ENCODE measurements around the gene COQ4.

COQ4 gene

DNA sequence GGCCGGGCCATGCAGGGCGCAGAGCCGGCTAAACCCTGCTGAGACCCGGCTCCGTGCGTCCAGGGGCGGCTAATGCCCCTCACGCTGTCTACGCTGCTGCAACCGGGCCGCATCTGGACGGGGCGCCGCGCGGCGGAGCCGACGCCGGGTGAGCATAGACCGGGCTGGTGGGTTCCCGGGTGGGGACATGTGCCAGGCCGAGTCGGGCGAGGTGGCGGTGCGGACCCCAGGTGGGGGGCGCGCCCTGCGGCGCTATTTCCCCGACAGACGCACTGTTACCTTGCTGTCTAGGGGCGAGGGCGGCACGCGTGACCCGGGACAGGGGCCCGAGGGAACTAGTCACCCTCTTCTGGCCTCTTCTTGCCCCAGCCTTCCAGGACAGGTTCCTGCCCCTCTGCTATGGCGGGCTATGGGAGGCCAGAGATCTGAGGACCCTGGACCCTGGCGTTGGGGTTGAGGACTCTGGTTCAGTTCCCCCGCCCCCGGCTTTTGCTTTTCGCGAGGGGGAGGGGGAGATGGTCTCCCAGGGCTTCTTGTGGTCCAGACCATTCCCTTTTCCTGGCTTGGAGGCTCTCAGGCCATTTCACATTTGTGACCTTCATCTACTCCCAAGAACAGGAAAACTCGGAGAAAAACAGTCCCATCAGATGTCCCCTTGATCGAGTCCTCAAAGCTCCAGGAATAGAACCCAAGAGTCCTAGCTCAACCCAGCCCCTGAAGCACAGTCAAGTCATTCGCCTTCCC, 18.2 kb downstream of the COQ4 start:
- DNase-seq (ENCODE audit: low spot score), result no peak

DNA sequence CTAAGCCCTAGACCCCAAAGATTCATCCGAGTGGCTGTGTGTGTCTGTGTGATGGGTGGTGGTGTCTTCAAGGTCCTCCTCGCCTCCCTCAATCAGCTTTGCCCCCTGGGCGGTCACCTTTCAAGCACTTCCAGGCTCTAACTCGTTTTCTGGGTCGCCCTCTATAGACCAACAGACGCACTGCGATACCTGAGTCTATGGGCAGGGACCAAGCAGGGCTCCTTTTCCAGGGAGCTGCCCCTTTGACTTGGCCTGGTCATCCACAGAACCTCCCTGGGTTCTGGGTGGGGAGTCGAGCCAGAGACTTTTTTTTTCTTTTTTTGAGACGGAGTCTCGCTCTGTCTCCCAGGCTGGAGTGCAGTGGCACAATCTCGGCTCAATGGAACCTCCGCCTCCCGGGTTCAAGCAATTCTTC, 18.8 kb downstream of the COQ4 start:
- peak; percentile 65 for DNase-seq (ENCODE audit: low spot score)

DNA sequence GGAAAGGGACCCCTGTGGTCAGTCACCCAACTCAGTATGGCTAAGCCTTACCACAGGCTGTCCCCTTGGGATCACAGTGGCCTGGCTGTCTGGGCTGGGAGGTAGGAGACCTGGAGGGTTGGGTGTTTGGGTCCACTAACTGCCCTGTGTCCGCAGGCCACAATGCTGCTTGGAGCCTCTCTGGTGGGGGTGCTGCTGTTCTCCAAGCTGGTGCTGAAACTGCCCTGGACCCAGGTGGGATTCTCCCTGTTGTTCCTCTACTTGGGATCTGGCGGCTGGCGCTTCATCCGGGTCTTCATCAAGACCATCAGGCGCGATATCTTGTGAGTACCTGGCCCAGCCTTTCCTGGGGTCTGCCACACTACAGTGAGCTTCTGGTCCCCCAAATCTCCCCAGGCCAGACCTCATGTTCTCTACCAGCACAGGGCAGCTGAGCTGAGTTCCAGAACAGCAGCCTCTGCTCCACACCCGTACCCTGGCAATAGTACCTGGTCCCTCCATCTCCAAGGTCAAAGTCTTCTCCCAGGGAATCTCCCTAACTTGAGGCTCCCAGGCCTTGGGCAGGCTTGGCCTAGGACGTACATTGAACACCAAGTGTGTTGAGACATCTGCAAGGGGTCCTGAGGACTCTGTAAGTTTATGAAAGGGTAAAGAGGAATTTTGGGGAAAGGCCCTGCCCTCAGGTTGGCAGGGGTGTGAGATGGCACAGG, 20.5 kb downstream of the COQ4 start:
- DNase-seq (ENCODE audit: low spot score), result no peak

DNA sequence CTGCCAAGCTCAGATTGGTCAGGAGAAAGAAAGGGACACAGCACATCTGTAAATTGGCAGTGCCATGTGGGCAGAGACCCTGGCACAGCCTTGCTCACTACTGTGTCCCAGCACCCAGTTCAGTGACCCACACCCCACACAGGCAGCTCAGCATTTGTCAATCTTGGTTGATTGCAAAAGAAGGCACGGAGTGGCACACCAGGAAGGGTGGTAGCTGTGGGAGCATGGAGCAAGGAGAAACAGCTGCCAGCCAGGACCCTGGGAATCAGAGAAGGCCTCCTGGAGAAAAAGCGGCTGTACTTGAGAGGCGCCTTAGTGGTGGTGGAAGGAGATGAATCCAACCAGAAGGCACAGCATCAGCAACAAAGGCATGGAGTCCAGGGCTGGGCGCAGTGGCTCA, 21.2 kb downstream of the COQ4 start:
- no peak for DNase-seq (ENCODE audit: low spot score)

DNA sequence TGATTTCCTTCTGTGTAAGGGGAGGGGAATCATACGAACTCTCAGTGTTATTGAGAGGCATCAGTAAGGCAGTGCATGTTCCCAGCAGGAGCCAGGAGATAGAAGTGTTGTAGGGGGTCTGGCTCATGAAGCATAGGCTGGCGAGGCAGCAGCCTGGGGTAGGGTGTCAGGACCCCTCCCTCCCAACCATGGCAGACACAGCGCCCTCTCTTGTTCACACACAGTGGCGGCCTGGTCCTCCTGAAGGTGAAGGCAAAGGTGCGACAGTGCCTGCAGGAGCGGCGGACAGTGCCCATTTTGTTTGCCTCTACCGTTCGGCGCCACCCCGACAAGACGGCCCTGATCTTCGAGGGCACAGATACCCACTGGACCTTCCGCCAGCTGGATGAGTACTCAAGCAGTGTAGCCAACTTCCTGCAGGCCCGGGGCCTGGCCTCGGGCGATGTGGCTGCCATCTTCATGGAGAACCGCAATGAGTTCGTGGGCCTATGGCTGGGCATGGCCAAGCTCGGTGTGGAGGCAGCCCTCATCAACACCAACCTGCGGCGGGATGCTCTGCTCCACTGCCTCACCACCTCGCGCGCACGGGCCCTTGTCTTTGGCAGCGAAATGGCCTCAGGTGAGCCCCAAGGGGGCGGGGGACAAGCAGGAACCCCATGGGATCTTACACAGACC, 22.4 kb downstream of the COQ4 start:
- DNase-seq (ENCODE audit: low spot score), result no peak

DNA sequence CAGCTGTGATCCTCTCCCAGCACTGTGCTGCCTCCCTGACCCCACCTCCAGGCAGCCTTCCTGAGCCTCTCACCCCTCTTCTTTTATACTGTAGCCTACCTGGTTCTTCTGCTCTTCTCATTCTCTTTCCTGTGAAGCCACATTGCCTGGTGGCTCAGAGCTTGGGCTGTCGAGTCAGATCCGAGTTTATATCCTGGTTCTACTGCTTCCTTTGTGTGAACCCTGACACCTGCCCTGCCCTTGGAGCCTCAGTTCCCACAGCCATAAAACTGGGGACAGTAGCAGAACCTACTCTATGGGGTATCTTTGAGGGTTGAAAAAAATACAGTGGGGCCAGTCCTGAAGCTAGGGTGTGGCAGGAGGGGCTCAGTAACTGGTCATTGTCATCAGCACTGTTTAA, 26.5 kb downstream of the COQ4 start:
- DNase-seq (ENCODE audit: low spot score), result no peak

DNA sequence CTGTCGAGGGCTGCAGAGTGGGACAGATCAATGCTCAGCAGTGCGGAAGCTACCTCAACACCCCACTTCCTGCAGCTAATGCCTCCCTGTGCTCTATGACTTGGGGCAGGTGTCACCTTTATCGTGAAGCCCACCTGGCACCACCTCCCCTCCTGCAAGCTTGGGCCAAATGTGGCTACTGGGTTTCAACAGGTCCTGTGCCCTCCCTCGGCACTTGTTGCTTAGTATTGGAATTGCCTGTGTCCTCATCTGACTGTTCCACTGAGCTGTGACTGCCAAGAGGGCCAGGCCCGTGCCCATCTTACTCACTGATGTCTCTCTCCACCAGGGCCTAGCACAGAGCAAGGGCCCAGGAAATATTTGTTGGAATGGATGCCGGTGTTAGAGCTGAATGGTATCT, 27.1 kb downstream of the COQ4 start:
- no peak for DNase-seq (ENCODE audit: low spot score)

DNA sequence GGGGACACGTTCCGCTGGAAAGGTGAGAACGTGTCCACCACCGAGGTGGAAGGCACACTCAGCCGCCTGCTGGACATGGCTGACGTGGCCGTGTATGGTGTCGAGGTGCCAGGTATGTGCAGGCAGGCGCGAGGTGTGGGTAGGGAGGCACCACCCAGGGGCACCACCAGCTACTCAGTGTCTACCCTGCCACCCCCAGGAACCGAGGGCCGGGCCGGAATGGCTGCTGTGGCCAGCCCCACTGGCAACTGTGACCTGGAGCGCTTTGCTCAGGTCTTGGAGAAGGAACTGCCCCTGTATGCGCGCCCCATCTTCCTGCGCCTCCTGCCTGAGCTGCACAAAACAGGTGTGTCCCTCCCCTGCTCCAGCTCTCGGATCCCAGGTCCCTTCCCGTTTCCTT, 32.8 kb downstream of the COQ4 start:
- no peak for DNase-seq (ENCODE audit: low spot score)

DNA sequence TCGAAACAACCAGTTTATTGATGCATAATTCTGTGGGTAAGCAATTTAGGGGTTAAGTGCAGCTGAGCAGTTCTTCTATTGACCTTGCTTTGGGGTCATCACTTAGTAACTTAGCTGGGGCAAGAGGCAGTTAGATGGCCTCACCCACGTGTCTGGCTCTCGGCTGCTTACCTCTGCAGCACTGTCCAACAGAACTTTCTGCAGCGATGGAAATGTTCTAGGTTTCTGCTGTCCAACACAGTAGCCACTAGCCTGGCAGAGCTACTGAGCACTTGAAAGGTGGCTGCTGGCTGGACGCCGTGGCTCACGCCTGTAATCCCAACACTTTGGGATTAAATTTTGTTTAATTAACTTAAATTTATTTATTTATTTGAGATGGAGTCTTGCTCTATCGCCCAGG, 35.5 kb downstream of the COQ4 start:
- no peak for DNase-seq (ENCODE audit: low spot score)

DNA sequence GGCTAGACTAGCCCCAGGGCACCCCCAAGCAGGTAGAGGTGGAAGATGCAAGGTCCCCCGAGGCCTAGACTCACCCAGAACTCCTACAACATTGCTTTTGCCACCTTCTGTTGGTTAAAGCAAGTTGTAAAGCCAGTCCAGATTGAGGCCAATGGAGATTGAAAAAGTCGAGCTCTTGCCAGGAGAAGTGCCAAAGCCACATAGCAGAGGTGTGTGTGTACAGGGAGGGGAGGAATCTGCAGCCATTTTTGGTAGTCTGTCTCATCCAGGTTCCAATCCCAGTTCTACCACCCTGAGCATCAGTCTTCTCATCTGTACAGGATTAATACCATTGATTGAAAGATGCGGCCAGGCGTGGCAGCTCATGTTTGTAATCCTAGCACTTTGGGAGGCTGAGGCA, 36.2 kb downstream of the COQ4 start:
- DNase-seq (ENCODE audit: low spot score), result no peak

DNA sequence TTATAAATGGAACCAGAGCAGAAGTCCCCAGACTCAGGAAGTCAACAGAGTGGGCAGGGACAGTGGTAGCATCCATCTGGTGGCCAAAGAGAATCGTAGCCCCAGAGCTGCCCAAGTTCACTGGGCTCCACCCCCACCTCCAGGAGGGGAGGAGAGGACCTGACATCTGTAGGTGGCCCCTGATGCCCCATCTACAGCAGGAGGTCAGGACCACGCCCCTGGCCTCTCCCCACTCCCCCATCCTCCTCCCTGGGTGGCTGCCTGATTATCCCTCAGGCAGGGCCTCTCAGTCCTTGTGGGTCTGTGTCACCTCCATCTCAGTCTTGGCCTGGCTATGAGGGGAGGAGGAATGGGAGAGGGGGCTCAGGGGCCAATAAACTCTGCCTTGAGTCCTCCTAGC, 38.2 kb downstream of the COQ4 start:
- no peak for DNase-seq (ENCODE audit: low spot score)

DNA sequence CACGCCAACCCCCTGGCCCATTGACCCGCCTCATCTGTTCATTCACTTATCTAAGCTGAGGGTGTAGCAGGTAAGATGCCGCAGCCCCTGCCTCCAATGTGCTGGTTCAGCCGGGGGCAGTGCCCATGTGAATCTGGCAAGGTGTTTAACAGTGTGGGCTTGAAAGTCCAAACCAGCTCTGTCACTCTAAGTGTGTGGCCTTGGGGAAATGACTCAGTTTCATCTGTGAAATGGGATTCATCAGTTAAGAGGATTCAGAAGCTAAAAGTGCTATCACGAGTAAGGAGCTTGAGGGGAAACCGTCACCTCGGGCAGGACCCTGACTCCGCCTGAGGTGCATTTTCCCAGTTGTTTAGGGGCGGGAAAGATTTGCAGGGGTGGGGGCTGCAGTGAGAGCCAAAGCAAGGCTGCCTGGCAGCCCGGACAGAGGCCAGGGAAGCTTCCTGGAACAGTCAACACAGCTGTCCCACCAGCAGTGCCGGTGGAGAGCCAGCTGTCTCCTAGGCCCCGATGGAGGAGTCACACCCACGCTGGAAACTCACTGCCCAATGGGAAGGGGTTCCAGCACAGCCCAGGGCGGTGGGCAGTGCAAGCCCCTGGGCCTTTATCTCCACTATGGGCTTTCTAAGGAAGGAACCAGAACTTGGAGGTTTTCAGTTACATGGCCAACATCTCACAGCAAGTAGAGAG, 38.8 kb downstream of the COQ4 start:
- DNase-seq (ENCODE audit: low spot score), result no peak

DNA sequence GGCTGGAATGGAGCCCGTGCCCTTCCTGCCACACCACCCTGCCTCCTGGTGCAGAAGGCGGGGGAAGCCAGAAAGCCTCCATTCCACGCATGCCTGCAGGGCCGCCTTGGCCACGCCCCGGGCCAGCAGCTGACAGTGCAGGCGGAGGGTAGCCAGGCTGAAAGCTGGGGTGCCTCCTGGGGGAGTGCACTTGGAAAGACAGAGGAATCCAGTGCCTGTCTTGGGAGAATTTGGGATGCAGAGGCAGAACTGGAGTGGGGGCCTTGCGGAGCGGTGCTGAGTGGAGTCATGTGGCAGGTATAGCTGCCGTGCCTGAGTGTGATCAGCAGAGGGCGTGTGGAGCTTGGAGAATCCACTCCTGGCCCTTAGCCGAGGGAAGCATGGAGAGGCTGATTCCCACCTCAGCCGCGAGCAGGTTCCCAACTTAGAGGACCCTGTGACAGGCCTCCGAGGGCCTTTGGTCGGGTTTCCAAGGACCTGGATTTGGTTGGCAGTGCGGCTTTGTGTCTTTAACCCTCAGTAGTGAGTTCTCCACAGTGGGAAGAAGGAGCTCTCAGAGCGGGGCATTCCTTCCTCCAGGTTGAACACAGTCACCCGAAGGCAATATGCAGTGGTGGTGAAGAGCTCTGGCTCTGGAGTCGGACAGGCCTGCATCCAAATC, 39.5 kb downstream of the COQ4 start:
- peak; percentile 69 for DNase-seq (ENCODE audit: low spot score)

DNA sequence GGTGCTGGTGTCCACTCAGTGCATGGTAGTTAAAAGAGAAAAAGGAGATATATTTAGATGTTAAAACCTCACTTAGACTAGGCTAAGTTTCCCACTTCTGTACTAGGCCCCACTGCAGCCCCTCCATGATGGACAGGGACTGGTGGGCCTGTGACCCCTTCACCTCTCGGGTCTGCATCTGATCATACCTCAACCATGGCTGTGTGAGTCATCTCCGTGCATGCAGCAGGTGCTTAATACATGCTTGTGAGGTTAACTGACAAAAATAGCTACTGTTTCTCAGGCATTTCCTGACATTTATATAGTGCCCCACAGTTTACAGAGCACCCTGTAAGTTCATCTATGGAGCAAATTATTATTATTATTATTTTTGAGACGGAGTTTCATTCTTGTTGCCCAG, 40.1 kb downstream of the COQ4 start:
- DNase-seq (ENCODE audit: low spot score), result no peak

DNA sequence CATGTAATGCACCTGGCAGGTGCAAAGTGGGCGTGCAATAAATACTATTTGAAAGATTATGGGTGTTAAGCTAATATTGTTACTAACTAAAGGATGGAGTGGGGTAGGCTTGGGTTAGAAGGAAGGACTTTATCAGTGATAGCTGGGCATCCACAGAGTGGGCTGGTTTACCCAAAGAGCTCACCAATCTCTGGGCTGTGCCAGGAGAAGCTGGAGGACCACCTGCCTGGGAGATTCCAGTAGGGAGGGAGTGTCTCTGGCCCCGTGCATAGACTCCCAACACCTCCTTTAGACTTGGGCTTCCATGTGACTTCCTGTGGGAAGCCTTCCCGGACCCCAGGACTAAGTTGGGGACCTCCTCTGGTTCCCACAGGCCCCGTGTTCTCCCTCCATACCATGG, 42.9 kb downstream of the COQ4 start:
- DNase-seq (ENCODE audit: low spot score), result no peak

DNA sequence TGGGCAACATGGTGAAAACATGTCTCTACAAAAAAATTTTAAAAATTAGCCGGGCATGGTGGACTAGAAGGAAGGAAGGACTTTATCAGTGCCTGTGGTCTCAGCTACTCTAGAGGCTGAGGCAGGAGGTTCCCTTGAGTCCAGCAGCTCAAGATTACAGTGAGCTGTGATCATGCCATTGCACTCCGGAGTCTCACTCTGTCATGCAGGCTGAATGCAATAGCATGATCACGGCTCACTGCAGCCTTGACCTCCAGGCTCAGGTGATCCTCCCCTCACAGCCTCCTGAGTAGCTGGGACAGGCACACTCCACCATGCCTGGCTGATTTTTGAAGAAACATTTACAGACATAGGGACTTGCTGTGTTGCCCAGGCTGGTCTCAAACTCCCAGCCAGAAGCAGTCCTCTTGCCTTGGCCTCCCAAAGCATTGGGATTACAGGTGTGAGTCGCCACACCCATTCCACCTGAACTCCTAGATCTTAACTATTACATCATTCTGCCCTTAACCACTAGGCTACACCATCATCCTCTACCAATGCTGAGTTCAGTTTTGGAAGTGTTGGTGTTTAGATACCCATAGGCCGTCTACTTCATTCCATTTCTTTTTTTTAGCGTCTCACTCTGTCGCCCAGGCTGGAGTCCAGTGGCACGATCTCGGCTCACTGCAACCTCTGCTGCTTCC, 46.5 kb downstream of the COQ4 start:
- no peak for DNase-seq (ENCODE audit: low spot score)

DNA sequence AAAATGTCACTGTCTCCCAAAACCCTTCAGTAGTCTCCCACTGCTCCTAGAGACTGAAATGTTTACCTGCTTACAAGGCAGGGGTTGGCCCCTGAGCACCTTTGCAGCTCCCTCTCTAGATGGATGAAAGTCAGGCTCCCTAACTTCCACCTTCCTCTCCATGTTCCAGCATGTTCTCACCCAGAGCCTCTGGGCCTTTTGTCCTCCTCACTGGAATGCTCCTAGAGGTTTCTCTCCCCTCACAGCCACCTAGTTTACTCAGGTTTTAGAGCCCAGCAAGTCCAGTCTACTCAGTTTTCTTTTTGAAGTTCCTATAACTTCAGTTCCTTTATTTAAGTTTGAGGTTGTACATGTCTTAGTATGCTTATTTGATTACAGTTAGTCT, 47.7 kb downstream of the COQ4 start:
- DNase-seq (ENCODE audit: low spot score), result peak; percentile 39

DNA sequence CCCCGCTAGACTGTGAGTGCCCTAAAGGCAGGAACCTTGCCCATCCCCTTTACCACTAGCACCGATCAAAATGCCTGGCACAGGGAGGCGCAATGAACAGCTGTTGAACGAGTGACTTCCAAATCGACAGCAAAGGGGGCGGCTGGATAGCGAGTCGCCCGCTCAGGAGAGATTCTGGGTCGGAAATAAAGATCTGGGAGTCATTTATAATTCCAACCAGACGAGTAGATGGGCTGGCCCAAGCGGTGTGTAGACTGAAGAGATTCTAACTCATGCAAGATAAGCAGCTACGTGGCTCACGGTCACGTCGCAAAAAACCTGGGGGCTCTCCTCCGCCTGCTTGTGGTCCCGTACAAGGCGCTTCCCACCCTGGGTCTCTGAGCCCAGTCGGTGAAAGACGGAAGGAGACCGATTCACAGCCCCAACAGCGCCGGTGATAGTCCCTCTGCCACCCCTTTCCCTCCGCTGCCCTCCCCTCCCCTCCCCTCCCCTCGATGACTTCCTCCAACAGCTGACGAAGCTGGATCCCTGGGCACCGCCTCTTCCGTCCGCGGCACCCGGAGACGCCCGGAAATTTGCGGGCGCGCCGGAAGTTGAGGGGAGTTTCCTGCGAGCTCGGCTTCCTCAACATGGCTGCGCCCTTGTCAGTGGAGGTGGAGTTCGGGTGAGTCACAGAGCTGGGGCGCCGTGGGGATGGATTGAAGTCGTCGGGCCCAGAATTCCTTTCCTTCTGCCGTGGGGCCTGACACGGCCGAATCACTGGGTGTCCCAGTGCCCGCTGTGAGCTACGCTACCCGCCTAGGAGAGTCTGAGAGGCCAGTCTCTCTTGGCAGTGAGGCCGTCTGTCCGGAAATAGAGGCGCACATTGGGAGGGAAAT, 48.4 kb downstream of the COQ4 start, which contains the start of gene URM1:
Gene URM1, plus strand, starts transcription at position 623 of the 878 bp plus-strand sequence. Its CDS starts 7 bp downstream, at position 630.
- peak; percentile 93 for DNase-seq (ENCODE audit: low spot score)

DNA sequence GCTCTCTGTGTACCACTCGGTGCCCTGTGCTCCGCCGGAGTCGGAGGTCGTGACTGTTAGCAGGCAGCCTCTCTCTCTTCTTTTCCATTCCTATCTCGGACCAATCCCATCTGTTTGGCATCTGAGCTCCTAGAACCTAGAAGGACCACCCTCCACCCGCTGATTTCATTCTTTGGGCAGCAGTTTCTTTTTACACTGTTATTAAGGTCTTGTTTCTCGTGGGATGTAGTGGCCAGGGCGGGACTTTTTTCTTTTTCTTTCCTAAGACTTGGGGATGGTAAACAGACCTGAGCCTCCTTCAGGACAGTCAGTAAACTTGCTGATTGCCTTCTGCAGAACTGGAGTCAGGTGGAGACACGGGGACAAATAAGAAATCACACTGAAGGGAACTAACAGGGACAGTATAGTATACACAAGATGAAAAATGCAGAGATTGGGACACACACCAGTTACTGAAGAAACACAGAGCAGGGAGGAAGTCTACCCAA, 49.0 kb downstream of the COQ4 start:
- DNase-seq (ENCODE audit: low spot score), result peak; percentile 8

DNA sequence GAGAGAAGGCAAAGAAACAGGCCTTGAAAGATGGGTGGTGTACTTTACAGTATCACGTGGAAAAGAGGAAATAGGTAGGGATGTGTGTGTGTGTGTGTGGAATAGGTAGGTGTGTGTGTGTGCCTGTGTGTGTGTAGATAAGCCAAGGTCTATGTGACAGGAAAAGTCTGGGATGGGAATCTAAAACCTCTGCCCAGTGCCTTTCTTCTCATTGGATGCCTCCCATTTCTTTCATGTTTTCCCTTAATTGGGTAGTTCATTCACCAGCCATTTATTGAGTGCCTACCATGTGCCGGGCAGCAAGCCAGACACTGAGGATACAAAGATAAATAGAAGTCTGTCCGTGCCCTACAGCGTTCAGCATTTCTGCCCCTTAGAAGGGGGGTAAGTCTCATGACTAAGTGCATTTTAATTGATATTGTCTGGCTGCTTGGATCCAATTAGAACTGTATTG, 49.6 kb downstream of the COQ4 start:
- no peak for DNase-seq (ENCODE audit: low spot score)
